NCI-H146 (cell line): ENCODE results near the gene HS6ST2.

Source experiments
- DNase-seq: peaks from one replicate; lab custom pipeline; 2025; lab: John Stamatoyannopoulos, UW

The HS6ST2 gene

DNA sequence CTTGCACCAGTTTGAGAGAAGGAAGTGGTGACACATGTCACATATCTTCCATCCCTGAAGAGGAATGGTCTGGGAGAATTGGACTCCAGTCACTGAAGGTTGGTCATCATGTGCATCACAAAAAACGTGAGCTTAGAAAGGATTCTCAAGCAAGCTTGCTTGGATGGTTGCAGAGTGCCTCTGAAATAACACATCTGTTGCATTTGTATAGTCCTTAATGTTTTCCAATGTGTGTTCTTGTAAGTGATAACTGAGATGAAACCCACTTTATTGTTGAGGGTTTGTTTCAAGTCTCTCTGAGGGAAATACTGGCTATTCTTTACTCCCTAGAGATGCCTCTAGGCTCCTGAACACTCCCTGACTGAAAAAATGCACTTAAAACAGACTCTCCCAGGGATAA lies 285.1 kb downstream of the HS6ST2 start:
- no peak for DNase-seq

DNA sequence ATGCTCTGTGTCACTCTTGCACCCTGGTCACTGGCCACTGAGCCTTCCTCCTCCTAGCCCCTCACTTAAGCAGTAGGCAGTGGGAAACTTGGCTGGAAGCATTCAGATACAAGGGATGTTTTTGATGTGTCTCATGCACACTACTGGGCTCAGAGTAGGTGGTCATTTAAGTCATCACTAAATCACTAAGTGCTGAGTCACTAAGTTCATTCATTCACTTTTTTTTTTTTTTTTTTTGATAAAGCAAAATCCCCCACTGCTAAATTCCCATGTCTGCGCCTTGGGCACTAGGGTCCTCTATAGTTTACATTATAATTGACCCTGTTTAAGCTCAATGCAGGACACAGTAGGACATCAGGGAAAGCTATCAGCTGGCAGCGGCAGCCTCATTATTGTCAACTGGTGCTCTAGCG lies 287.2 kb downstream of the HS6ST2 start:
- no peak for DNase-seq

DNA sequence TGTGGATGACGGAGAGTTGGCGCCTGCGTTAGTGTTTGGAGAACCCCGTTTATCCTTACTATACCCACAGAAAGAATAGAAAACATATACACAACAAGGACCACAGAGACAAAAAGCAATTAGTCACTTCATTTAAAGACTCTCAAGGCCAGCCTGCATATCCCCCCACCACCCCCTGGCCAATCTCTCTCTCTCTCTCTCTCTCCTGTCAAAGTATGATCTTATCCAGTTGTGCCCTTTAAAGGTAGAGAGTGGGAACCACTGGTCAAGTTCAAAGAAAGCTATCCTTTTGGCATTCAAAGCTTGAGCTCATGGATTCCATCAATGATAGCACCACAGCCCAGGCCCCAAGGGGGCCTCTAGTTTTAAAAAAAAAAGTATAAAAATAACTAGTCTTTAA lies 289.3 kb downstream of the HS6ST2 start:
- no peak for DNase-seq

DNA sequence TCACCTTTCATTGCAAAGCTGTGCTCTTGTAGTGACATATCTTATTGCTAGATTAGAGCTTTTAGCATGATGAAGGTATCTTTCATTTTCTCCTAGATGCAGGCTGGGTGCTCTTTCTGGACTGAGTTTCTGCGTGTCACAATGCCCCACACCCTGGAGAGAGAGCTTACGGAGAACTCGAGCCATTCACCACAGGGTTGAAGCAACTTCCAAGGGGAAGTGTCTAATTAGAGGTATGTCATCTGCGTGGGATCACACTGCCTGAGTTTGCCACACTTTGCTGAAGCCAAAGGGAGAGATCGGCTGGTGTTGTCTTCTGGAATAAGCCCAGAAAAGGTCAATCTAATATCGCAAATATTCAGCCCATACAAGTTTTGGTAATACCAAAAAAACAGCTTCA lies 290.3 kb downstream of the HS6ST2 start:
- DNase-seq = no peak

DNA sequence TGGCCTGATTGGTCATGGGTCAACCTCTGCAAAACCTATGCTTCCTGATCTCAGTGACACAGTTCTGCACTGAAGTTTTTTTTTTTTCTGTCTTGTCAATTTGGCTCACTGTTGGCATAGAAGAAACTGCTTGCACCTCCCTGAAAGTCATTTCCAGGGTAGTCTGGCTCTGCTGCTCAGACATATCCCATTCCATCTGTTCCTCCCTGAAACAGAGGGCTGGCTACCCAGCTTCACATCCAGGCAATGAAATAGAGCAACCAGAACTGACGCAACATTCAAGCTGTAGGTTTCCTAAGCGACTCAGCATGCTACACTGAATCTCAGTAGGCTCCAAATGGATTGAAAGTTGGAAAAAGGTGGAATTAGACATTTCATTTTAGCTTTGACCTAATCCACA lies 292.8 kb downstream of the HS6ST2 start:
- DNase-seq = no peak

DNA sequence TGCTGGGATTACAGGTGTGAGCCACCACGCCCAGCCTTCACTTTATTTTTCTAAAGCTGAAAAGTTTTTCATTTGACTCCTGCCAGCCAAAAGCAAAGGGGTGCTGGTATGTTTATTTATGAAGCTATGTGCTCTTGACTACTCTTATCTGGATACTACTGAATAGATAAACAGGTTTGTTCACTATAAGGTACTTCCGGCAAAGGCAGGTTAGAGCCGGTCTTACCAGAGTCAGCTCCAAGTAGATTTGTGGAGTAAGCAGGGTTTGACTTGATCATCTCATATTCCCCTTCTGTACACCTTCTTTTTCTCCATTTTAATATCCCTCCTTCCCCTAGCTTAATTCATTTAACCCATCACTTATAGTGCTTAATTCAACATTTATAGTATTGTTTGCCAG lies 294.2 kb downstream of the HS6ST2 start:
- no peak for DNase-seq

DNA sequence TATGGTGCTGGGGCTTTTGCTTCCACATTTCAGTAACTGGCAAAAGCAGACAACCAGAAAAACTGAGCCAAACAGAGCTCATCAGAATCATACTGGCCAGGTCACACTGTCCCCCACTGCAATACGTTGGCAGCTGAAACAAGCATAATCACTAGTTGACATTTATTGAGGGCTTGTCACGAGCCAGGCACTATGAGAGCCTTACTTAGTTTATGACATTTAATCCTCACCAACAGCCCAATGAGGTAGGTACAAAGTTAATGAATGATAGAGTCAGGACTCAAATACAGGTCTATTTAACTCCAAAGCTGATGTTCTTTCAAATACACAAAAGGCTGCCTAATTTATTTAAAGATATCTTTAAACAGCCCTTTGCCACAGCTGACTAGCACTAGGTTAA lies 295.6 kb downstream of the HS6ST2 start:
- DNase-seq = no peak

DNA sequence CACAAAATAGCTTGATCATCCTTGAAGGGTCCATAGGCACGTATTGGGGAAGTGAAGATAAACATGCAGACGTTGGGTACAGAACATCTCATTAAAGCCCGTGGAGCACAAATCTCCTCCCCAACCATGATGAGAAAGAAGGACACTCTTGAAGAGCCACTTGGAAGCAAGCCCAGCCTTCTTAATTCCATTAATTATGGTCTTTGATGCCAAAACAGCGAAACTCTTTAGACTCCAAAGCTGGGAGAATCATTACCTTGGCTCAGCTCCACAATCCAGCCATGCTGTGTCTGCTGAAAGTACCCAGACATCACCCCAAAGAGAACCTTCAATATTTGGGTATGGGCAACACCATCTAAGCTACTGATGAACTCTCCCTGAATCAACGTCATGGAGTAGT lies 300.6 kb downstream of the HS6ST2 start:
- DNase-seq = no peak

DNA sequence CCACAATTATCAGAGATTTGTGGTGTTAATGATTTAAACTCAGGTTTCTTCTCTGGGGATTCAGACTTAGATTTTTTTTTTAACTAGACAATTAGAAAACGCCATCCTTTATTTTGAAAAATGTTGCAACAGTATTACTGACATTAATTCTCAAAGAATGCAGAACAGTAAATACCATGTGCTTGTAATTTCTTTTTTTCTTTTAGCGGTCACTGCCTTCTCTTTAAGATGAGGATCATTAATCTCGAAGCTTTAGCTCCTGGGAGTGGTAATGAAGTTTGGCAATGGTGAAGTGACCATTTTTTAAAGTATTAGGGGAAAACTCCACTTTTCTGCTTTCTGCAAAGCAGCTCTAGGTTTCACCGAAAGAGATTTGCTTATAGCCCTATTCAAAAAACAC lies 305.6 kb downstream of the HS6ST2 start:
- DNase-seq = no peak

DNA sequence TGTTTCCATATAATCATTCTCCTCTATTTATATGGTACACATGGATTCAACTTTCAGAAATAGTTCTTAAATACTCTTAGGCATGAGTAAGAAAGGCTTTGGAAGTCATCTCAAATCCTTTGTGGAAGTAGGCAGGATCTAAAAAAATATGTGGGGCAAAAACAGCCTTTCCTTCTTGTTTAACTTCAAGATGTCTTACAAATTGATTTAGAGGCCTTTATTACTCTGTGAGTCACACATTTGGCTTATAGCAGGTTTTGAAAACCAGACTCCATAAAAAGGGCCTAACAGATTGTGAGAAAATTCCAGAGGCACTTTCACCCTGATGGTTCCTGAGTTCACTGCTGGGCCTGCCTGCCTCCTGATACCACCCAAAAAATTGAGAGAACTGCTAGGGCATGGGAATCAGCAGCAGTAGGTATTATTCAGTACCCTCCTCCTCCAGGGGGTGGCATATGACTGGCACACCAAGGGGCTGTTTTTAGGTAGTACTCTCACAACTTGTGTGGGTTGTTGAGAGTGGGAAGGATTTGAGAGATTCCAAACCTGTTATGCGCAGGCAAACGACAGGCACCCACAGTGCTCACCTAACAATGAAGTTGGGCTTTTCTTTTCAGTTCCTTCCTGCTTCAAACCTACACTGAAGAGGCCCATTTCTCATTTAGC lies 306.9 kb downstream of the HS6ST2 start:
- DNase-seq = no peak

DNA sequence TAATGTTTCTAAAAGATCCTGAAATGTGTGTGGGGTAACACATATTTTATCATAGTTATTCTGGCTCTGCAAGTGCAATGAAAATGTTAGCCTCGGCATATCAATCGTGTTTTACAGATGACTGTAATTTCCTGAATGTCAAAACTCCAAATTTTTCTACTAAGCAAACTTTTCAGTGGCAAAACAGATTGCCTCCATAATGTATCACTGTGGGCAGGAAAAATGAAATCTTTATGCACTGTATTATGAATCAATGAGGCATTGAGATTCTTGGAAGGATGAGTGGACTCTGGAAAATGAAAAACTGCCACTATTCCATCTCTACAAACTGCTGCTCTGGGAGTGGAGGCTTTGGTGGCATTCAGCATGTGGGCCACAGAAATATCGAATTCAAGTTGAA lies 309.5 kb downstream of the HS6ST2 start:
- DNase-seq = no peak

DNA sequence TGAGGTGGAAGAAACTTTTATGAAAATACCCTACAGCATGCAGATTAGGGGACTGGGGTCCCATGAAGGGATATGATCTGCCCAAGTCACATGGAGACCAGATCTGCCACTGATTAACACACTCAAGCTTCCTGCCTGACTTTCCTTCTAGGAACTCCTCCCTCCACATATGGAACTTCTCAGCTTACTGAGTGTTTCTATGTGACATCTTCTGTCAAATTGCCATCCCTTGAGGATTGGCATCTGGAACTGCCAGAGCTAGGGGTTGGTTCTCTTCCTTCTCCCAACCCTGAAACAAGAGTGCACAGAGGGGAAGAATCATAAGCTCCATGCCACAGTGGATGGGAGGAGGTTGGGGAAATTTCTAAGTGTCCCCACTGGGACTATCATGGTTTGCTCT lies 319.0 kb downstream of the HS6ST2 start:
- no peak for DNase-seq

DNA sequence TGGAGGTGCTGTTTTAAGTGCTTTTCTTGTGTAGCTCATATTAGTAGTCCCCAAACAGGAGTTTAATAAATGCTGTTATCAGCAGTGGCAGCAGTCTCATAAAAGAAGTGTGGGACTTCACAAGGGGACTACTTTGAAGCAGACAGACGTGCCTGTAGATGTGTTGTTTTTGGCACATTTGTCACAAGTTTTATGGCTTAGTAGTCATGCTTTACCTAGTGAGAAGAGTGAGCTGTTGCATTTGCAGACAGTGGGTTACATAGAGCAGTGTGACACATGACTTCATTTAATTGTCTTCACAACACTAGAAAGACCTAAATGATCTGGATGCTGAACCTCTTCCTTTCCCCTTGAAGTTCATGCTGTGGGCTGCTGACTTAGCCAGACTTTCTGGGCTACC lies 320.1 kb downstream of the HS6ST2 start:
- no peak for DNase-seq

DNA sequence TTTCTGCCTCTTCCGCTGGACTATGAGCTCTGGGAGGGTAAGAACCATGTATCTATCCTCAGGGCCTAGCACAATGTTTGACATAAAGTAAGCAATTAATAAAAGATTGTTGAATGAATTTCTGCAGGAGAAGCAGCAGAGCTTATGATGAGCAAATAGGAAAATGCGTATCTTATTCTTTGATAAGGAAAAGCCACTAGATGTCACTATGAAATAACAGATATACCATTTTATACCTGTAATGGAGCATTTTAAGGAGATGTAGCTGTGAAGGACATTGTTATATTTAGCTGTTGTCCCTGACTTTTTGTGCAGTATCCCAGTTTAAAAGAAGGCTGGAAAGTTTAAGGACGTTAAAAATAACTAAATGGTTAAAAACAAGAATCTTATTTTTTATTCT lies 322.3 kb downstream of the HS6ST2 start:
- no peak for DNase-seq

DNA sequence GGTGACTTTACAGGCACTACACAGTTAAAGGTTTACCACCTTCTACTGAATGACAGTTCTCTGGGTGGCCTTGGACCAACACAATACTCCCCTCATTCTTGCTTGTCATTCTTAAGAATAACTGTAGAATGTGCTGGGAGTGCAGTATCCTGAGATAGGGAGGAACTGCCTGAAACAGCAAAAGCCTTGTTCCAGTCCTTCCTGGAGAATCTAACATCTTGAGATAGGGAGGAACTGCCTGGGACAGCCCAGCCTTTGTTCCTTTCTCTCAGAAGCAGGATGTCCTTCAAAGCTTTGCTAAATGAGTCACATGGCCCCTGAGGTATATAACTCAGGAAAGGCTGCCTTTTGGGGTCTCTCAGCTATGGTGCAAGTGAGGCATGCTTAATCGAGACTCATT lies 323.9 kb downstream of the HS6ST2 start:
- no peak for DNase-seq

DNA sequence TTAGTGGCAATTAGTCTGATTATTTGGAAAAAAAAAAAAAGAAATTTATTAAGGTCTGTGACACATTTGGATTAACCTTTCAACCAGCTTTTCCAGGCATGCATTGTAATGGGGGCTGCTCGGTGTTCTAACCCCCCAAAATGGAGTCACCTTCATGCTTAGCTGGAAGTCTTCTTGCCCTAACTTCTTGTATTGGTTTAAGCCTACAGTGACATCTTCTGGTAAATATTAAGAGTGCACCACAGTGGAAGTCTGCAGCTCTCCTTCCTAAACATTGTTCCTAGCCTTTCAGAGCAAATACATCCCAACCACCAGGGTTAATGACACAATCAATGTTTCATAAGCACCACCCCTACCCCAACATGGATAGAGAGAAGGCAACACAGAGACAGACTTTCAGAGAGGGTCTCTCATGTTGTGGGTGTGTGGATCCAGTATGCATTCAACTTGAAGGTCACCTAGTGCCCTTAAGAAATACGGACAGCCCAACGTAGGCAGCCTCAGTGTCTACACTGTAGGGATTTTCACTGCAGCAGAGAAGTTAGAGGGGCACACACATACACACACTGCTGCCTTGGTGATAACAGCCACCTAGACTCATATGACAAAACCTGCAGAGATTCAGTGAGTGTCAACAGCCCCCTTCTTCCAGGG lies 326.7 kb downstream of the HS6ST2 start:
- DNase-seq = peak; percentile 26

DNA sequence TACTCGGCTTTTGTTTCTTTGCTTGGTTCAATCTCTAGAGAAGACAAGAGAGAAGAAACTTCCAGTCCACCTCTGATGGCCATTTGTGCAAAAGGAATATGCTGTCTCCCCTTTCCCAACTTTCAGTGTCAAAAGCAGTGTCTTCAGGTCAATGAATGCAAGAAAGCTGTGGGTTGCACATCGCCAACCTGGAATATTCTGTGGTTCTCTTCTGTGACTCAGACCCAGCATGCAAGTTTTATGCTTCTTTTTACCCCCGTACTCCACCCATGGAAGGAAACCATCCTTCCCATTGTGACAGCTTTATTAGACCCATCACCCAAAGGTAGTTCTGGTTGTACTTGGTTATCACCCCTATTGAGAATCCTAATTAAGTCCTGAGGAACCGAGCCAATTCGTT lies 334.0 kb downstream of the HS6ST2 start:
- no peak for DNase-seq

DNA sequence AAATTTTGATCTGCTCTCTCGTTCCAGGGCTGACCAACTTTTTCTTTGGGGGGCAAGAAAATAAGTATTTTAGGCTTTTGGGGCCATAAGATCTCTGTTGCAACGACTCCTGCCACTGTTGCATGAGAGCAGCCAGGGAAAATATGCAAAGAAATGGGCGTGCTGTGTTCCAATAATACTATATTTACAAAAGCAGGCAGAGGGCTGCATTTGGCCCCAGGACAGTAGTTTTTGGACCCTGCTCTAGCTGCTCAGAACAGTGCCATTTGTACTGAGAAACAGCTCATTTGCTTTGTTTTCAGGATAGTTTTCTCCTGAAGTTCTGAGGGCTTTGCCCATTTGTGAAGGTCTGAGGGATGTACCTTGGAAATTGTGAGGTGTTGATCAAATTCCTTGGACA lies 334.5 kb downstream of the HS6ST2 start:
- DNase-seq = no peak

DNA sequence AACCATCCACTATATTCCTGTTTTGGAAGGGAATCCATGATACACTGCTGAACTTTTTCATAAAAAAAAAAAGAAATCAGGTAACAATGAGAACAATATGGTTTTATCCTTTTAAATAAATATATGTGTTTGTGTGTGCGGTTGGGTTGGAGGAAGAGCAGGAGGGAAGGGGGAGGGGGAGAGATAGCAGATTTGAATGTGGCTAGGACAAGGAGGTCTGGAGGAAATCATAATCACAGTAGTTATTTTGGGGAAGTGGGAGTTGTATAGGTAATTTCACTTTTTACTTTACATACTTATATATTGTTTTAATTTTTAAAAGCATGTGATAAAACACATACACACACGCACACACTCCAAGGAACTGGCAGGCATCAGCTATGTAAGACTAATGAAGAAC lies 335.1 kb downstream of the HS6ST2 start:
- no peak for DNase-seq

DNA sequence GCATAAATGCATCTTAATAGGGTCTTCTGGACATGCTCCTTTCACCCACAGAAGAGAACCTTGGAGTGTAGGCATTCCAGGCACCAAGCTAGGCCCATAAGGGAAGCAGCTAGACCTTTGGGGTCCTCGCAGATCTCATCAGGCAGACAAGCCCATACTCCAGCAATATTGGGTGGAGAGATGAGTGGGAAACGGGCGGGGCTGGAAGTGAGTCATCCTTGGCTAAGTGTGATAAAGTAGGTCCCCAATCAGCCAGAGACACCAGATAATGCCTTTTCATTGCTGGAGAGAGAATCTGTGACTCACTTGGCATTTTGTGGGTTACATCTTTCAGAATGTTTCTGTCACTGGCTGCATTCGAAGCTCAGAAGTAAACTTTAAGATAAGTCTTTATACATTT lies 336.3 kb downstream of the HS6ST2 start:
- DNase-seq = no peak

DNA sequence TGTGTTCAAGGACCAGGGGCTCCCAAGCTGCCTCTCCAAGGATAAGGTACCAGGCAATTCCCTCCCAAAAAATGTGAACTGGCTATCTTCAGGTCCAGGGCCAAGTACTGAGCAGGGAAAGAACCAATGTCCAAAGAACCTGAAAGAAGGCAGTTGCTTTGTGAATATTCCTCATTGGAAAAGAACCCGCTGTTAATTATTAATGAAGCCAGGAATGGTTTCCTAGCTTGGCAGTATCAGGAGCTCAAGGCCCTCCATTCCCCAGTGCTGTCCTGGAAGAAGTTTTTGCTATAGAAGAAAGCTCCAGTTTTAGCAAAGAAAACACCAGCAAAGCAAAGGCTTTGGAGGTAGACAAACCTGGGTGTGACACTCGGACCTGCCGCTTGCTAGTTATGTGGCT lies 339.6 kb downstream of the HS6ST2 start:
- DNase-seq = no peak

DNA sequence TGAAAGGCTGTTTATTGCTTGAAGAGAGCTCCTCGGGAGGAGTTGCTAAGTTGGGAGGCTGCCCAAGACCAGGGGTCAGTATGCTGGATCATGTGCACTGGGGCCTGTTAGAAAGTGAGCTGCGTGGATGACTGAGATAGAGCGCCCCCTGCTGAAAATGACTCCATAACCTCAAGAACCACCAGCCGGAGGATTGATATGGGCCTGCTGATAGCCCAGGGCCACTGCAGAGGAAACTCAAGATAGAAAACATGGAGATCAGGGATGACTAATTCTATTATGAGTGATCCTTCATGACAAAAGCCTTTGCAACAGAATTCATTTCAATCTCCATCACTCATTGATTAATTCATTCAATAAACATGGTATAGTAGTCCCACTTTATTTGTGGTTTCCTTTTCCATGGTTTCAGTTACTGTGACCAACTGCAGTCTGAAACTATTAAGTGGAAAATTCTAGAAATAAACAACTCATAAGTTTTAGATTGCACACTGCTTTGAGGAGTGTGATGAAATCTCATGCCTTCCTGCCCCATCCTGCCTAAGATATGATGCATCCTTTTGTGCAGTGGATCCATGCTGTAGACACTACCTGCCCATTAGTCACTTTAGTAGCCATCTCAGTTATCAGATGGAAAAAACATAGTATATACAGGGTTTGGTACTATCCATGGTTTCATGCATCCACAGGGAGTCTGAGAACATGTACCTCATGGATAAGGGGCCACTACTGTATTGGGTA lies 342.9 kb downstream of the HS6ST2 start:
- DNase-seq = peak; percentile 31

DNA sequence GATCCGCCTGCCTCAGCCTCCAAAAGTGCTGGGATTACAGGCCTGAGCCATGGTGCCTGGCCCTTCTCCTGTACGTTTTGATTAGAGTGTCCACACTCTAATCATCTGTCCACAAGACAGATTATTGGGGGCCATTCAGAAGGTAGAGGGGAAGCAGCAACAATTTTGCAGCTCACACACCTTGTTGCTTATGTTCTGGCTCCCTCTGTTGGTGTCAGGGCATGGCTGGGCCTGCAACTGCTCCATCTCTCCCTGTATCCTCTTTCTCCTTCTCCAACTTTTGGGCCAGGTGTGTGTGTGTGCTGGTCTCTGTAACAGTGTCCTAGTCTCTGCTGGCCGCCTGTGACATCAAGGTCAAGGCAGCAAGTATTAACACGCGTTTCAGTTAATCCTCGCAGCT lies 344.1 kb downstream of the HS6ST2 start:
- peak; percentile 21 for DNase-seq

DNA sequence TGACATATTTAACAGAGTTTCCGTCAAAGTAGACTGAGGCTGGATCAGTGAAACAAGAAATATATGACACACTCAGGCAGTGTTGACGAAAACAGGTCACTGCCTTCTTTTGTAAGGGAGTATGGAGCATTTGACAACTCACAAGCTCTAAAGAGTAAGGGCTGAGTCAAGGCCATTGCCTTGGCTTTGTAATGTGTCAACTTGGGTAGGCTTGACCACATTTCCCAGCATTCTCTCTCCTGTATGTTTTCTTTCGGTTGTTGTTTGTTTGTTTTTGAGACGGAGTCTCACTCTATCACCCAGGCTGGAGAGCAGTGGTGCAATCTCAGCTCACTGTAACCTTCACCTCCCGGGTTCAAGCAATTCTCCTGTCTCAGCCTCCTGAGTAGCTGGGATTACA lies 344.6 kb downstream of the HS6ST2 start:
- no peak for DNase-seq
